Ishikawa (cell line): ENCODE results near the gene NSUN2.

Experiments used
- CEBPB ChIP-seq: IDR thresholded peaks from 2 replicates; pipeline ENCODE4 v1.6.1; 2012
- CREB1 ChIP-seq: IDR thresholded peaks from 2 replicates; pipeline ENCODE4 v1.6.1; 2012; ENCODE audit warnings: low read depth
- EGR1 ChIP-seq: IDR thresholded peaks from 2 replicates; pipeline ENCODE4 v1.6.1; 2012
- EP300 ChIP-seq: IDR thresholded peaks from 2 replicates; pipeline ENCODE4 v1.6.1; 2012; ENCODE audit warnings: borderline replicate concordance
- FOXM1 ChIP-seq: IDR thresholded peaks from 2 replicates; pipeline ENCODE4 v1.6.1; 2012; ENCODE audit warnings: low read depth, borderline replicate concordance
- MAX ChIP-seq: IDR thresholded peaks from 2 replicates; pipeline ENCODE4 v1.6.1; 2012
- NFIC ChIP-seq: IDR thresholded peaks from 2 replicates; pipeline ENCODE4 v1.6.1; 2012
- RAD21 ChIP-seq: IDR thresholded peaks from 2 replicates; pipeline ENCODE4 v1.6.1; 2012; ENCODE audit warnings: low read depth
- REST ChIP-seq: IDR thresholded peaks from 2 replicates; pipeline ENCODE4 v1.6.1; 2012; ENCODE audit warnings: low read depth, mild to moderate bottlenecking
- TAF1 ChIP-seq: IDR thresholded peaks from 2 replicates; pipeline ENCODE4 v1.6.1; 2012; ENCODE audit warnings: low read depth, mild to moderate bottlenecking
- TCF12 ChIP-seq: IDR thresholded peaks from 2 replicates; pipeline ENCODE4 v1.6.1; 2012; ENCODE audit warnings: low read depth
- TEAD4 ChIP-seq: IDR thresholded peaks from 2 replicates; pipeline ENCODE4 v1.6.1; 2012
- USF1 ChIP-seq: IDR thresholded peaks from 2 replicates; pipeline ENCODE4 v1.6.1; 2012
- YY1 ChIP-seq: IDR thresholded peaks from 2 replicates; pipeline ENCODE4 v1.6.1; 2012; ENCODE audit warnings: low read depth
- ZBTB7A ChIP-seq: IDR thresholded peaks from 2 replicates; pipeline ENCODE4 v1.6.1; 2012; ENCODE audit warnings: low read depth

NSUN2 gene

GRCh38 chr5:6590581-6590980, 42.3 kb downstream of the NSUN2 start:
- TF ChIP-seq CEBPB: no peak
- TF ChIP-seq EGR1: no peak

- TF ChIP-seq EP300: no peak
- TF ChIP-seq EGR1: no peak
- no peak for TF ChIP-seq NFIC
- no peak for TF ChIP-seq MAX
- no peak for TF ChIP-seq RAD21
- TF ChIP-seq YY1: no peak
- TF ChIP-seq CEBPB: no peak
- TF ChIP-seq CREB1: no peak
- no peak for TF ChIP-seq TCF12
- TF ChIP-seq TAF1: no peak
- no peak for TF ChIP-seq ZBTB7A
- TF ChIP-seq TEAD4: no peak
- no peak for TF ChIP-seq USF1
- TF ChIP-seq REST: no peak
- no peak for TF ChIP-seq FOXM1
Observed at GRCh38 chr5:6587171-6587570, 45.7 kb downstream of the NSUN2 start.

- no peak for TF ChIP-seq NFIC
- TF ChIP-seq TEAD4: no peak
- no peak for TF ChIP-seq YY1
- no peak for TF ChIP-seq CEBPB
- no peak for TF ChIP-seq ZBTB7A
- TF ChIP-seq CREB1: no peak
- TF ChIP-seq TAF1: no peak
- no peak for TF ChIP-seq RAD21
- TF ChIP-seq FOXM1: no peak
- no peak for TF ChIP-seq TCF12
- TF ChIP-seq USF1: no peak
- no peak for TF ChIP-seq REST
- TF ChIP-seq EP300: no peak
- no peak for TF ChIP-seq MAX
- no peak for TF ChIP-seq EGR1
Observed at GRCh38 chr5:6586647-6587042, 46.2 kb downstream of the NSUN2 start.

GRCh38 chr5:6585939-6586646, 46.8 kb downstream of the NSUN2 start:
- TF ChIP-seq TAF1 (no peak), TCF12 (no peak), TEAD4 (no peak)

- TF ChIP-seq TAF1: no peak
- no peak for TF ChIP-seq FOXM1
- TF ChIP-seq EP300: no peak
- TF ChIP-seq NFIC: no peak
- no peak for TF ChIP-seq TEAD4
- TF ChIP-seq CREB1: no peak
- TF ChIP-seq TCF12: no peak
- TF ChIP-seq EGR1: no peak
- no peak for TF ChIP-seq ZBTB7A
- TF ChIP-seq USF1: no peak
- TF ChIP-seq RAD21: no peak
- no peak for TF ChIP-seq REST
- TF ChIP-seq CEBPB: no peak
- TF ChIP-seq YY1: no peak
- TF ChIP-seq MAX: no peak
Observed at GRCh38 chr5:6585168-6585567, 47.7 kb downstream of the NSUN2 start.
